Activated gamma-delta T cell (primary cell): ENCODE results near the gene TRIM38.
"Not testable (repeated sequence)": the region's sequence is repeated elsewhere in the genome, so short reads cannot be mapped to it uniquely, and the experiment has no call there.

Source experiments
- DNase-seq: peaks from one replicate; lab custom pipeline; 2025; lab: John Stamatoyannopoulos, UW

The TRIM38 gene

GRCh38 chr6:25942561-25943147 is 19.9 kb upstream of the TRIM38 start:
- DNase-seq: no peak

GRCh38 chr6:25943887-25944286 is 18.7 kb upstream of the TRIM38 start:
- no peak for DNase-seq

GRCh38 chr6:25944688-25945574 is 17.7 kb upstream of the TRIM38 start:
- no peak for DNase-seq

- not testable (repeated sequence) for DNase-seq
These were observed 16.9 kb upstream of the TRIM38 start for GRCh38 chr6:25945738-25946137.

- DNase-seq: no peak
These were observed 16.0 kb upstream of the TRIM38 start for GRCh38 chr6:25946631-25947030.

GRCh38 chr6:25947492-25947891 is 15.1 kb upstream of the TRIM38 start:
- DNase-seq: not testable (repeated sequence)

- no peak for DNase-seq
These were observed 12.9 kb upstream of the TRIM38 start for GRCh38 chr6:25949695-25950094.

GRCh38 chr6:25950297-25950696 is 12.3 kb upstream of the TRIM38 start:
- no peak for DNase-seq

GRCh38 chr6:25951296-25952032 is 11.1 kb upstream of the TRIM38 start:
- no peak for DNase-seq

GRCh38 chr6:25952535-25952934 is 10.1 kb upstream of the TRIM38 start:
- DNase-seq: no peak

- no peak for DNase-seq
These were observed 8.9 kb upstream of the TRIM38 start for GRCh38 chr6:25953733-25954132.

- no peak for DNase-seq
These were observed 7.8 kb upstream of the TRIM38 start for GRCh38 chr6:25954756-25955155.

GRCh38 chr6:25956226-25956625 is 6.4 kb upstream of the TRIM38 start:
- no peak for DNase-seq

GRCh38 chr6:25958700-25959162 is 3.9 kb upstream of the TRIM38 start:
- DNase-seq: no peak

- DNase-seq: no peak
These were observed 2.6 kb upstream of the TRIM38 start for GRCh38 chr6:25959890-25960536.

GRCh38 chr6:25960734-25961133 is 1.9 kb upstream of the TRIM38 start:
- DNase-seq: no peak

GRCh38 chr6:25961619-25962148 is 918 bp upstream of the TRIM38 start:
- DNase-seq: no peak

GRCh38 chr6:25963426-25964123 is 973 bp downstream of the TRIM38 start:
- DNase-seq: no peak

- no peak for DNase-seq
These were observed 2.5 kb downstream of the TRIM38 start for GRCh38 chr6:25965058-25965457.

GRCh38 chr6:25966711-25967110 is 4.1 kb downstream of the TRIM38 start:
- no peak for DNase-seq

GRCh38 chr6:25968769-25969168 is 6.2 kb downstream of the TRIM38 start:
- DNase-seq: no peak
